Pancreas (tissue), 10 donors: Measurements from ENCODE around the gene ANKRD63. TPM values are rescaled to one million over a fixed set of nuclear protein-coding genes. Genes with fewer than 3 reads are reported as not detected.

Source experiments
- ATAC-seq, 4 donors: fragments of 200-7000 bp; cut with Tn5 transposase; one replicate each; pipeline versions ENCODE4 v1.8.0 to v1.9.1; 2020; ENCODE audit warnings: mild to moderate bottlenecking in 4 of 4, moderate library complexity in 4 of 4
- DNase-seq, 6 donors: peaks; one replicate each; pipeline ENCODE4 v3.0.0-alpha.2; 2020
- FAIRE-seq: peaks from 2 replicates; lab custom pipeline; 2012; peaks lifted over from hg19 to GRCh38; lab: Jason Lieb, UNC
- H3K27ac ChIP-seq, 4 donors: fragments of 200-600 bp; sonication (generic); 1 replicate in 3 of 4; 2 replicates in 1 of 4; pipeline versions ENCODE4 v1.5.0 to v1.8.0; 2020
- H3K27me3 ChIP-seq, 4 donors: fragments of 200-600 bp; one replicate each; pipeline ENCODE4 v1.8.0; 2021
- H3K36me3 ChIP-seq, 3 donors: fragments of 200-600 bp; sonication (generic) in 1 of 3; one replicate each; pipeline versions ENCODE4 v1.5.0 to v1.8.0; 2020 to 2021
- H3K4me1 ChIP-seq, 3 donors: fragments of 200-600 bp; one replicate each; pipeline ENCODE4 v1.8.0; 2021
- H3K4me3 ChIP-seq, 4 donors: fragments of 200-600 bp; sonication (generic) in 2 of 4; one replicate each; pipeline versions ENCODE4 v1.5.0 to v1.8.0; 2020 to 2021
- H3K9me3 ChIP-seq, 4 donors: fragments of 200-600 bp; one replicate each; pipeline ENCODE4 v1.8.0; 2021
- CTCF ChIP-seq, 4 donors: fragments of 200-600 bp; sonication (generic) in 3 of 4; IDR thresholded peaks; one replicate each; pipeline versions ENCODE4 v1.5.0 to v1.8.0; 2021; ENCODE audit warnings: antibody characterized with exemption in 4 of 4
- WGBS, 2 donors: extraction: QIAGEN DNeasy Blood & Tissue Kit; methylation state at CpG; one replicate each; pipeline ENCODE4 v1.1.7; 2013; 5-methylcytosine and 5-hydroxymethylcytosine counted together
- intact Hi-C, 3 donors: fragments of 100-400 bp; cut with DNase I; formaldehyde crosslinking; loops; one replicate each; pipeline versions ENCODE4 v1.11.1 to v1.14.2; 2022
- polyA plus RNA-seq, 2 donors: library from polyadenylated mRNA; stranded (reverse); fragments of 200-250 nt; gene quantifications; one replicate each; pipeline ENCODE4 v1.2.3, GENCODE V29; 2013
- total RNA-seq, 6 donors: library from RNA; stranded (reverse); fragmentation: NEBNext Ultra II Directional in 4 of 6; extraction: Animal tissue kit (Norgen Biotek cat#: 25700) in 4 of 6; gene quantifications; one replicate each; pipeline versions ENCODE4 v1.2.1 to v1.2.4, GENCODE V29; 2021 to 2023
- donor health status: healthy with polysubstance abuse.
- donor health status: DM: no; HTN: no; CAD: no; lungs with moderate emphysema.
- donor health status: DM: no; HTN: no; CAD: no.
- donor health status: control.
- donor health status: control.
- donor health status: Bipolar disorder and iron deficiency.
- donor health status: DM: yes; HTN: yes; CAD: no.
- donor health status: DM: no; HTN: no; CAD: no.
- donor health status: DM: no; HTN: no; CAD: no.
- donor health status: DM: yes; HTN: yes; CAD: no.

The ANKRD63 gene
- total and polyA plus RNA-seq, 8 donors, result not detected

DNA sequence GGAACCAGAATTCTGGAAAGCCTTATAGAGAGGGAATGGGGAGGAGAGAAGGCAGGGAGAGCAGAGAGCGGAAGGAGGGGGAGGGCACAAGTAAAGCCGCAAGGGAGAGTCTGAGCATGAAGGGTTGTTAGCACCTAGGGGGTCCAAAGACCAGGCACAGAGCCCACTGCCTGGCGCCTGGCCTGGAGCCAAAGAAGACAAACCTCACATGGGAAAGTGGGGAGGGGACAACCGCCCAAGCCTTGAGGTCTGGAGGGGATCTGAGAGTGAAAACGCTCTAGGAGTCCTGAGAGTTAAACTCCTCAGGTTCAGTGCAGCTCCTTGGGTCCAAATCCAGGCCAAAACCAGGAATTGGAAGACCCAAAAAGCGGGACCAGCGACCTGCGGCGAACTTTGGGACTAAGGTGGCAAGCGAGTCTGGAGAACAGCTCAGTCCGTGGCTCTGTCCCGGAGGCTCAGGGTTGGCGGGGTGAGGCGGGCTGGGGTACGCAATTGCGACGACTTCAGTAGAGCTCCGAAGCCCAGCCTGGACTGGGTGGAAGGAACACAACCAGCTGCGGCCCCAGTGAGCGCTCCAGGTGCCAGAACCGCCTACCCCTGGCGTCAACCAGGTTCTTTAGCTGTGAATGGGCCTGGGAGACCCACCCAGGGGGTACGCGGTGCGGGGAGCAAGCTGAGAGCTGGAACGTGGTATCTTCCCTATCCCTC lies 39.8 kb upstream of the ANKRD63 start:
- no peak for TF ChIP-seq CTCF (IDR thresholded peaks at IDR 0.05)
- no peak for FAIRE-seq
- peak in 2 of 6 donors; percentile 45 to 61 for DNase-seq

GRCh38 chr15:40320931-40321371 lies 38.1 kb upstream of the ANKRD63 start:
- Histone ChIP-seq H3K27me3 (no peaks in the 10 kb centered on the region), H3K27ac (no peak overlapping the region), H3K4me3 (no peak overlapping the region), H3K9me3 (no peaks in the 10 kb centered on the region), H3K4me1 (peaks cover 9 to 16% (median 12%) of the 10 kb centered on the region in 3 donors), H3K36me3 (no peaks in the 10 kb centered on the region)
- ATAC-seq, result peak in 3 of 4 donors; percentile 35 to 42 (median 40)
- peak; percentile 66 to 91 (median 84) for TF ChIP-seq CTCF (IDR thresholded peaks at IDR 0.05)
- intact Hi-C loops, result no loop called here
- WGBS, 2 donors, result 7 to 8% methylated on average over 2 of the region's 2 CpGs
- FAIRE-seq, result peak; percentile 34
- DNase-seq, result peak in 1 of 6 donors; percentile 56

More for the DNA sequence above, 39.8 kb upstream of the ANKRD63 start:
- peak in 3 of 4 donors; percentile 26 to 32 (median 26) for ATAC-seq
- intact Hi-C loops, result no loop called here
- Histone ChIP-seq H3K27me3 (no peaks in the 10 kb centered on the region), H3K4me1 (peaks cover 9 to 16% (median 12%) of the 10 kb centered on the region in 3 donors), H3K36me3 (no peaks in the 10 kb centered on the region), H3K9me3 (no peaks in the 10 kb centered on the region), H3K4me3 (peak overlapping the region in 2 of 4 donors; percentile 81 to 86), H3K27ac (peak overlapping the region in 3 of 4 donors; percentile 42 to 74 (median 55))
- 44% methylated on average over 26 of the region's 26 CpGs for WGBS, 2 donors

- peaks cover 8 to 12% (median 12%) of the 10 kb centered on the region in 3 donors for H3K4me1 ChIP-seq
- DNase-seq (no peak), ATAC-seq (no peak), FAIRE-seq (no peak)
- no peak overlapping the region for H3K4me3 ChIP-seq
- no peaks in the 10 kb centered on the region for H3K27me3 ChIP-seq
- no peak overlapping the region for H3K27ac ChIP-seq
- intact Hi-C loops, result no loop called here
- no peaks in the 10 kb centered on the region for H3K36me3 ChIP-seq
- WGBS, 2 donors, result 93 to 94% methylated on average over 1 of the region's 1 CpG
- TF ChIP-seq CTCF (IDR thresholded peaks at IDR 0.05), result no peak
- H3K9me3 ChIP-seq, result no peaks in the 10 kb centered on the region
Measured at GRCh38 chr15:40320409-40320808, 37.5 kb upstream of the ANKRD63 start.

DNA sequence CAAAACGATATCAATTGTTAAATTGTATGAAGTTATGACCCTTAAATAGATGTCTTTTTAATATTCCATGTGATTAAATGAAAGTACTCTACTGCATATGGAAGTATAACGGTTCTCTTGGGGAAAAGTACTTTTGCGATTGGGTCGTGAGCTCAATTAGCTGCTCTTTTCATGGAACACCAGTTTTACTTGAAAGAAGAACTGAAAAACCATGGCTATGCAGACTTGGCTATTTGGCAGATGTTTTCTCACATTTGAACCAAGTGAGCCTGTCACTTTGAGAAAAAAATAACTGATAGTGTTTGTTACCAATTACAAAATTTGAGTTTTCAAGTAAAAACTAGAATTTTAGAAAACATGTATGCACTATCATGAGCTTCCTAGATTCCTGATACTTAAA lies 34.7 kb upstream of the ANKRD63 start:
- H3K4me3 ChIP-seq, result no peak overlapping the region
- no peak for TF ChIP-seq CTCF (IDR thresholded peaks at IDR 0.05)
- 73 to 89% methylated on average over 4 of the region's 4 CpGs for WGBS, 2 donors
- ATAC-seq, result no peak
- no peaks in the 10 kb centered on the region for H3K36me3 ChIP-seq
- no peak for DNase-seq
- H3K27me3 ChIP-seq, result no peaks in the 10 kb centered on the region
- FAIRE-seq, result no peak
- H3K4me1 ChIP-seq, result peaks cover 0 to 19% (median 8%) of the 10 kb centered on the region in 3 donors
- no peak overlapping the region for H3K27ac ChIP-seq
- intact Hi-C loops, result no loop called here
- no peaks in the 10 kb centered on the region for H3K9me3 ChIP-seq

- no peak for ATAC-seq
- intact Hi-C loops, result no loop called here
- WGBS, 2 donors, result 82 to 91% methylated on average over 3 of the region's 3 CpGs
Measured at GRCh38 chr15:40316931-40317330, 34.1 kb upstream of the ANKRD63 start.

More at GRCh38 chr15:40316931-40317330, 34.1 kb upstream of the ANKRD63 start:
- FAIRE-seq, result no peak
- no peaks in the 10 kb centered on the region for H3K36me3 ChIP-seq
- no peak overlapping the region for H3K4me3 ChIP-seq
- H3K27me3 ChIP-seq, result no peaks in the 10 kb centered on the region
- no peak overlapping the region for H3K27ac ChIP-seq
- H3K9me3 ChIP-seq, result no peaks in the 10 kb centered on the region
- peaks cover 0 to 19% (median 8%) of the 10 kb centered on the region in 3 donors for H3K4me1 ChIP-seq
- no peak for DNase-seq
- TF ChIP-seq CTCF (IDR thresholded peaks at IDR 0.05), result no peak
